ENCODE data around the gene RNF215.

The RNF215 gene

GRCh38 chr22:30385942-30386341 lies 1.3 kb downstream of the RNF215 start:
- TF ChIP-seq SP1 (IDR thresholded peaks at IDR 0.05) (no peak), BHLHE40 (IDR thresholded peaks at IDR 0.05; ENCODE audit: borderline replicate concordance) (no peak), FOXK2 (IDR thresholded peaks at IDR 0.05) (no peak), NFRKB (IDR thresholded peaks at IDR 0.05) (no peak), ELF4 (IDR thresholded peaks at IDR 0.05) (no peak), PKNOX1 (IDR thresholded peaks at IDR 0.05) (no peak), SUZ12 (IDR thresholded peaks at IDR 0.05) (no peak), CTBP1 (IDR thresholded peaks at IDR 0.05; ENCODE audit: borderline replicate concordance) (no peak), FOXM1 (IDR thresholded peaks at IDR 0.05; ENCODE audit: borderline replicate concordance) (no peak), FOXA1 (IDR thresholded peaks at IDR 0.05) (no peak), HDGF (IDR thresholded peaks at IDR 0.05; ENCODE audit: borderline replicate concordance) (no peak), ZNF384 (IDR thresholded peaks at IDR 0.05) (no peak), L3MBTL2 (conservative IDR thresholded peaks at IDR 0.05) (no peak), LEF1 (IDR thresholded peaks at IDR 0.05; ENCODE audit: borderline replicate concordance) (no peak), TARDBP (IDR thresholded peaks at IDR 0.05) (no peak), ARNT (IDR thresholded peaks at IDR 0.05) (no peak)
- ChIA-PET POLR2A (interaction anchor here (0.8 to 1.6 kb wide), 4 partner anchors 29 to 98 kb away, joined by 3 to 10 read pairs (median 5); partner anchors contain the start of genes CCDC157, SF3A1 and TBC1D10A), CTCF (interaction anchor here (1.1 to 1.3 kb wide), 2 partner anchors 38 to 98 kb away, joined by 3 to 9 read pairs; no protein-coding TSS in a partner anchor)
- DNase-seq (ENCODE audit: extremely low spot score), result no peak

GRCh38 chr22:30383061-30383460 lies 4.2 kb downstream of the RNF215 start:
- POLR2A ChIA-PET, result interaction anchor here (1.0 to 2.4 kb wide), 2 partner anchors 15 to 27 kb away, joined by 3 to 11 read pairs; partner anchors contain the start of genes CCDC157 and SF3A1
- CTCF ChIA-PET, result interaction anchor here (1.9 kb wide), 1 partner anchor 95 kb away, joined by 8 read pairs; no protein-coding TSS in a partner anchor
- no peak for DNase-seq (ENCODE audit: extremely low spot score)
- TF ChIP-seq TARDBP (IDR thresholded peaks at IDR 0.05), result no peak
- TF ChIP-seq NFRKB (IDR thresholded peaks at IDR 0.05), result no peak
- no peak for TF ChIP-seq FOXK2 (IDR thresholded peaks at IDR 0.05)
- no peak for TF ChIP-seq HDGF (IDR thresholded peaks at IDR 0.05; ENCODE audit: borderline replicate concordance)
- no peak for TF ChIP-seq BHLHE40 (IDR thresholded peaks at IDR 0.05; ENCODE audit: borderline replicate concordance)
- TF ChIP-seq PKNOX1 (IDR thresholded peaks at IDR 0.05), result no peak
- no peak for TF ChIP-seq SUZ12 (IDR thresholded peaks at IDR 0.05)
- no peak for TF ChIP-seq FOXA1 (IDR thresholded peaks at IDR 0.05)
- TF ChIP-seq ZNF384 (IDR thresholded peaks at IDR 0.05), result no peak

- ChIA-PET CTCF (interaction anchor here (1.5 to 1.9 kb wide), 2 partner anchors 94 to 119 kb away, joined by 3 to 8 read pairs; no protein-coding TSS in a partner anchor), POLR2A (interaction anchor here (1.0 to 2.4 kb wide), 2 partner anchors 14 to 26 kb away, joined by 3 to 11 read pairs; partner anchors contain the start of genes CCDC157 and SF3A1)
- TF ChIP-seq TARDBP (IDR thresholded peaks at IDR 0.05) (no peak), SUZ12 (IDR thresholded peaks at IDR 0.05) (no peak), PKNOX1 (IDR thresholded peaks at IDR 0.05) (no peak), BHLHE40 (IDR thresholded peaks at IDR 0.05; ENCODE audit: borderline replicate concordance) (no peak), CTBP1 (IDR thresholded peaks at IDR 0.05; ENCODE audit: borderline replicate concordance) (no peak), ARNT (IDR thresholded peaks at IDR 0.05) (no peak), NFRKB (IDR thresholded peaks at IDR 0.05) (no peak), FOXM1 (IDR thresholded peaks at IDR 0.05; ENCODE audit: borderline replicate concordance) (no peak), LEF1 (IDR thresholded peaks at IDR 0.05; ENCODE audit: borderline replicate concordance) (no peak), HDGF (IDR thresholded peaks at IDR 0.05; ENCODE audit: borderline replicate concordance) (no peak)
- DNase-seq (ENCODE audit: extremely low spot score), result no peak
Observed at GRCh38 chr22:30382340-30382739, 4.9 kb downstream of the RNF215 start.

GRCh38 chr22:30381264-30381663 lies 5.9 kb downstream of the RNF215 start:
- POLR2A ChIA-PET, result interaction anchor here (0.9 to 2.4 kb wide), 3 partner anchors 13 to 42 kb away, joined by 4 to 11 read pairs (median 5); partner anchors contain the start of genes CCDC157 and SF3A1
- DNase-seq (ENCODE audit: extremely low spot score), result no peak
- CTCF ChIA-PET, result interaction anchor here (1.0 to 1.9 kb wide), 3 partner anchors 93 to 118 kb away, joined by 3 to 8 read pairs (median 5); no protein-coding TSS in a partner anchor
- TF ChIP-seq ELF4 (IDR thresholded peaks at IDR 0.05) (no peak), PKNOX1 (IDR thresholded peaks at IDR 0.05) (no peak)

- TF ChIP-seq CTBP1 (IDR thresholded peaks at IDR 0.05; ENCODE audit: borderline replicate concordance) (no peak), ZNF384 (IDR thresholded peaks at IDR 0.05) (no peak), ARNT (IDR thresholded peaks at IDR 0.05) (no peak), LEF1 (IDR thresholded peaks at IDR 0.05; ENCODE audit: borderline replicate concordance) (no peak), BHLHE40 (IDR thresholded peaks at IDR 0.05; ENCODE audit: borderline replicate concordance) (no peak), TARDBP (IDR thresholded peaks at IDR 0.05) (no peak), FOXM1 (IDR thresholded peaks at IDR 0.05; ENCODE audit: borderline replicate concordance) (no peak), HDGF (IDR thresholded peaks at IDR 0.05; ENCODE audit: borderline replicate concordance) (no peak), SP1 (IDR thresholded peaks at IDR 0.05) (no peak), ELF4 (IDR thresholded peaks at IDR 0.05) (no peak), PKNOX1 (IDR thresholded peaks at IDR 0.05) (no peak), FOXA1 (IDR thresholded peaks at IDR 0.05) (no peak), FOXK2 (IDR thresholded peaks at IDR 0.05) (no peak), NFRKB (IDR thresholded peaks at IDR 0.05) (no peak), SUZ12 (IDR thresholded peaks at IDR 0.05) (no peak), L3MBTL2 (conservative IDR thresholded peaks at IDR 0.05) (no peak)
- ChIA-PET POLR2A (no interaction called here), CTCF (no interaction called here)
- DNase-seq (ENCODE audit: extremely low spot score), result no peak
Observed at GRCh38 chr22:30380011-30380410, 7.2 kb downstream of the RNF215 start.

All from HEK293T (cell line).